ENCODE measurements around the gene GNG13.

GNG13 gene

DNA sequence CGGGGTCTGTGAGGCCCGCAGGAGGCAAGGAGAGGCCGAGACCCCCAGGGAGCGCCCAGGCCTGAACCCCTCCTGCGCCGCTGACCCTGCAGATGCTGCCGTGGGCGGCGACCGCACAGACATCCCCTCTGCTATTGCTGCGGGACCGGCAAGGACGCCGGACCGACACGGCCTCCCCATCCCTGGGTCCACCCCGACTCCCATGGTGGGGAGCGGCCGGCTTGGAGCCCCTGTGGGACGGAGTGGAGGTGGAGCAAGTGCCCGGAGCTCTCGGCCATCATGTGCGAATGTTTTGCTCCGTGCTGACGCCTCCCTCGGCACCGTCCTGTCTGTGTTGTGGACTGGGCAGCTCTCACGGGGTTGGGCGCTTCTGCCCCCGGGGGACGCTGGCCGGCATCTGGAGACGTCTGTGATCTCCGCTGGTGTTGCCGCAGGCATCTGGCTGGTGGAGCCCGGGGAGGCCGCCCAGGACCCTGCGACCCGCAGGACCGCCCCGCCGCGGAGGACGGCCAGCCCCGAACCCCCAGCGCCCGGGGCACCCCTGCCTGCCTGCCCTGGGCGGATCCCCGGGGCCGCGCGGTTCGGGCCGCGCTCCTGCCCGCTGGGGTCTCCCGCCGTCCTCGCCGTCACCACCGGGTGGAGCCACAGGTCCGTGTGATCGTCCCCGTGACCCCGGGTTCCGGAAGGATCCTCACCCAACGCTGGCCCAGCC lies 12.8 kb upstream of the GNG13 start:
- POLR2A ChIA-PET, result no interaction called here
- CTCF ChIA-PET, result interaction anchor here (2.7 kb wide), 1 partner anchor 243 kb away, joined by 48 read pairs; no protein-coding TSS in a partner anchor

DNA sequence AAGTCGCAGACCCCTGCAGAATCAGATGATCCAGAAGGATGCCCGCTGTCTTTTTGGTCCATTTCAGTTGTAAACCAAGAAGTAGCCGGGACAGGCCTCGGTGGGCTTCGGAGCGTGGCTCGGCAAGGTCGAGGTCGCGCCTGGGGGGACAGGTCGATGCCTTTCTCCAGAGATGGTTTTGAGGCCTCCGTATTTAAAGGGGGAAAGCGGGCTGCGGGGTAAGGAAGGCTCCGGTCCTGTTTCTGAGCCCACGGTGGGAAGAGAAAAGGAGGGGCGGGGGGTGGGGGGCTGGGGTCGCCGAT lies 7.5 kb upstream of the GNG13 start:
- DNase-seq (ENCODE audit: low read depth, low spot score), result no peak
- CTCF ChIA-PET, result no interaction called here
- POLR2A ChIA-PET, result no interaction called here
- H3K4me3 ChIP-seq (ENCODE audit: low read depth, low read length), result peak overlapping the region; percentile 80
- TF ChIP-seq, protein P1, sequence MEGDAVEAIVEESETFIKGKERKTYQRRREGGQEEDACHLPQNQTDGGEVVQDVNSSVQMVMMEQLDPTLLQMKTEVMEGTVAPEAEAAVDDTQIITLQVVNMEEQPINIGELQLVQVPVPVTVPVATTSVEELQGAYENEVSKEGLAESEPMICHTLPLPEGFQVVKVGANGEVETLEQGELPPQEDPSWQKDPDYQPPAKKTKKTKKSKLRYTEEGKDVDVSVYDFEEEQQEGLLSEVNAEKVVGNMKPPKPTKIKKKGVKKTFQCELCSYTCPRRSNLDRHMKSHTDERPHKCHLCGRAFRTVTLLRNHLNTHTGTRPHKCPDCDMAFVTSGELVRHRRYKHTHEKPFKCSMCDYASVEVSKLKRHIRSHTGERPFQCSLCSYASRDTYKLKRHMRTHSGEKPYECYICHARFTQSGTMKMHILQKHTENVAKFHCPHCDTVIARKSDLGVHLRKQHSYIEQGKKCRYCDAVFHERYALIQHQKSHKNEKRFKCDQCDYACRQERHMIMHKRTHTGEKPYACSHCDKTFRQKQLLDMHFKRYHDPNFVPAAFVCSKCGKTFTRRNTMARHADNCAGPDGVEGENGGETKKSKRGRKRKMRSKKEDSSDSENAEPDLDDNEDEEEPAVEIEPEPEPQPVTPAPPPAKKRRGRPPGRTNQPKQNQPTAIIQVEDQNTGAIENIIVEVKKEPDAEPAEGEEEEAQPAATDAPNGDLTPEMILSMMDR (IDR thresholded peaks at IDR 0.05; ENCODE audit: insufficient read depth, low read length, missing control alignments), result no peak

More for the DNA sequence above, 12.8 kb upstream of the GNG13 start:
- peak overlapping the region; percentile 23 for H3K4me3 ChIP-seq (ENCODE audit: low read depth, low read length)
- DNase-seq (ENCODE audit: low read depth, low spot score), result no peak
- TF ChIP-seq, protein P1 (IDR thresholded peaks at IDR 0.05; ENCODE audit: insufficient read depth, low read length, missing control alignments), result peak; percentile 85

DNA sequence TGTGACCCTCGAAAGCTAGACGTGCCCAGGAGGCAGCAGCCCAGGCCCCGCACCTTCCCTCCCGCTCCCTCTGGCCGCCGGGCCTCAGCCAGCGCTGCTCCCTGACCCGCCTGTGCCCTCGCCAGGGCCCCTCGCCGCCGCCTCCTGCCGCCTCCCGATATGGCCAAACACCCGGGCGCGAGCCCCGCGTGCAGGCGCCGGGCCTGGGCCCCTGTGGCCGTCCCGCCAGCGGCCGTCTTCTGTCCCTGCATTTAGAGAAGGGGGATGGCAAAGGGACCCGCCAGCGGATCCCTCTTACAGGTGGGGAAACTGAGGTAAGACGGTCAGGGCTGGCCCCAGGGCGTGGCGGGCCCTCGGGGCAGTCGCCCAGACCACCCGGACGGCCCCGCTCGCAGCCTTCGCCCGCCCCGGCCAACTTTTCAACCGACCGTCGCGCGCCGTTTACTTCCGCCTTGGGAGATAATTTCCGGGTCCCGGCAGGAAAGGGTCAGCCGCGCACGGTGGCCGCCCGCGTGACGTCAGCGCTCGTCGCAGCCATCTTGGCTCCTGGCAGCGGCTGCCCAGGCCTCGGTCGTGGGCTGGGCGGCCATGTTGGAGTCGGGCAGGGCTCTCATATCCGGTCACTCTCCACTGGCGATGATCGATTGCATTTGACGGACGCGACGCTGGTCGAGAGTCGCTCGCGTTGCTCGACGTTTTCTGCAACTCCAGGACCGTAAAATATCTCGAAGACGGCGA lies 7.0 kb upstream of the GNG13 start:
- TF ChIP-seq, protein P1 (IDR thresholded peaks at IDR 0.05; ENCODE audit: insufficient read depth, low read length, missing control alignments), result no peak
- peak overlapping the region; percentile 80 for H3K4me3 ChIP-seq (ENCODE audit: low read depth, low read length)
- DNase-seq (ENCODE audit: low read depth, low spot score), result peak; percentile 36
- ChIA-PET POLR2A (no interaction called here), CTCF (interaction anchor here (1.0 kb wide), 1 partner anchor 250 kb away, joined by 3 read pairs; no protein-coding TSS in a partner anchor)

DNA sequence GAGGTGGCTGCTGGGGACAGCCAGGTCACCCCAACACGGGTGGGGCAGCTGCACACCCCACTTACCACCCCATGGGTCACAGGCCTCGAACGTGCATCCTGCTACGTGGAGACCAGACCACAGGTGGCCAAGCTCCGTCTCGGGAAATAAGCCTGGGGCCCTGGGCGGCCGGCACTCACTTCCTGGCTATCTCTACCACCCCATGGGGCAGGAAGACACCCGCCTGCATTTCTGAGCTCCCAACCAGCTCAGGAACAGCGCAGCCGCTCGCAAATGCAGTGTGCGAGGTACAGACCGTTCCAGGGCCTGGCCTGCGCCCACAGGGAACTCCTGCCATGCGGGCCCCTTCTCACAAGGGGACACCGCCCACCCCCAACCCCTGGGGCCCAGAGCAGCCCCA lies 4.9 kb upstream of the GNG13 start:
- TF ChIP-seq, protein P1 (IDR thresholded peaks at IDR 0.05; ENCODE audit: insufficient read depth, low read length, missing control alignments), result no peak
- CTCF ChIA-PET, result no interaction called here
- no peak for DNase-seq (ENCODE audit: low read depth, low spot score)
- POLR2A ChIA-PET, result no interaction called here
- H3K4me3 ChIP-seq (ENCODE audit: low read depth, low read length), result no peak overlapping the region

DNA sequence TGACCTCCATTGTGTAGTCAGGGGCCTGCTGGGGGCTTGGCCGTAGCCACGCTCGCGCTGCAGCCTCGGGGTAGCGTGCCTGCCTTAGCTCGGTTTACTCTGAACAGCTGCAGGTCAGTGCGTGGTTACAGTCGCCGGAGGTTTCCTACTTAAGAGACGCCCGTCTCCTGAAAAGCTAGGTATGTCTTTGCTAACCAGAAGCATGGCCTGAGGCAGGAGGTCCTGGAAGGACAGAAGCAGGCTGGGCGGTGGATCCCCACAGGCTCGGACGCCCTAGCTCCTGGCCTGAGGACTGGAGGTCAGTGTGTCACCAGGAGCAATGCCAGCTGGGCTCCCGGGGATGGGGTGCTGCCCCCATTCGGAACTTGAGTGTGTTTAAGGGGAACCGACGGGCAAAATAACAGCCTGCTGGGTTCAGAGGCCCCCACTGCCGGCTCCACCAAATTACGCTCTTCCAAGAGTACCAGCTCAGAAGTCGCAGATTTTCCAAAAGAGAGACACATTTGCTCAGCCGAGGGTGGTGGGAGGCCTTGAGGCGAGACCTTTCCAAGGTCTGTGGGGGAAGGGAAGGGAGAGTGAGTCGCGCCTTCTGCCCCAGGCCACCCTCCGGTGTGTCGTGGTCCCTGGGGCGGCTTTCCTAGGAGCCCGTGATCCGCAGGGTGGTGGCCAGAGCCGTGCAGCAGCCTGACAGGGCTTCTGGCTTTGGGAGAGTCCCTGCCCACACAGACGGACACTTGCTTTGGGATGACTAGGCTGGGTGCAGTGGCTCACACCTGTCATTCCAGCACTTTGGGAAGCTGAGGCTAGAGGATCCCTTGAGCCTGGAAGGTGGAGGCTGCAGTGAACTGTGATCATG lies 3.9 kb upstream of the GNG13 start:
- no peak overlapping the region for H3K4me3 ChIP-seq (ENCODE audit: low read depth, low read length)
- CTCF ChIA-PET, result interaction anchor here (0.9 to 1.2 kb wide), 4 partner anchors 19 to 253 kb away, joined by 3 to 4 read pairs (median 3); partner anchors contain the start of gene CIAO3
- POLR2A ChIA-PET, result no interaction called here
- no peak for DNase-seq (ENCODE audit: low read depth, low spot score)
- TF ChIP-seq, protein P1 (IDR thresholded peaks at IDR 0.05; ENCODE audit: insufficient read depth, low read length, missing control alignments), result no peak

DNA sequence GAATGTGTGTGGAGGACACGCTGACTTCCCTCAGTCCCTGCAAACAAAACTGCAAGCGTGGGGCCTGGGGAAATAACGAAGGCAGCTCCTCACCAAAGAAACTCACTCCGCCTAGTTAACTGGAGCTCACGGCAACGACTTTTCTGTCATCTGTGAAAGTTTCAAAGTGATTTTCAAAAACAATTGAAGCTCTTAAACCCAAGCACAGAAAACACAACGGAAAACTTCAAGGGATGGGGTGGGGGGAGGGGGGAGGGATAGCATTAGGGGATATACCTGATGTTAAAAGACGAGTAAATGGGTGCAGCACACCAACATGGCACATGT lies 3.2 kb upstream of the GNG13 start:
- ChIA-PET POLR2A (no interaction called here), CTCF (interaction anchor here (0.5 to 1.2 kb wide), 5 partner anchors 19 to 302 kb away, joined by 3 to 4 read pairs (median 3); partner anchors contain the start of gene CIAO3)
- TF ChIP-seq, protein P1 (IDR thresholded peaks at IDR 0.05; ENCODE audit: insufficient read depth, low read length, missing control alignments), result no peak
- DNase-seq (ENCODE audit: low read depth, low spot score), result no peak
- H3K4me3 ChIP-seq (ENCODE audit: low read depth, low read length), result no peak overlapping the region
